ENCODE data around the gene GRAMD1A.
"Not testable (repeated sequence)": the region's sequence is repeated elsewhere in the genome, so short reads cannot be mapped to it uniquely, and the experiment has no call there.

The GRAMD1A gene

GRCh38 chr19:34999498-35000337, at the start of gene GRAMD1A:
Gene GRAMD1A (plus strand): TSS chr19:35000323. CDS start chr19:35000479, 156 bp downstream.
- no peak for DNase-seq

- no peak for DNase-seq
Observed at GRCh38 chr19:34953092-34953491, 47.0 kb upstream of the GRAMD1A start.

DNA sequence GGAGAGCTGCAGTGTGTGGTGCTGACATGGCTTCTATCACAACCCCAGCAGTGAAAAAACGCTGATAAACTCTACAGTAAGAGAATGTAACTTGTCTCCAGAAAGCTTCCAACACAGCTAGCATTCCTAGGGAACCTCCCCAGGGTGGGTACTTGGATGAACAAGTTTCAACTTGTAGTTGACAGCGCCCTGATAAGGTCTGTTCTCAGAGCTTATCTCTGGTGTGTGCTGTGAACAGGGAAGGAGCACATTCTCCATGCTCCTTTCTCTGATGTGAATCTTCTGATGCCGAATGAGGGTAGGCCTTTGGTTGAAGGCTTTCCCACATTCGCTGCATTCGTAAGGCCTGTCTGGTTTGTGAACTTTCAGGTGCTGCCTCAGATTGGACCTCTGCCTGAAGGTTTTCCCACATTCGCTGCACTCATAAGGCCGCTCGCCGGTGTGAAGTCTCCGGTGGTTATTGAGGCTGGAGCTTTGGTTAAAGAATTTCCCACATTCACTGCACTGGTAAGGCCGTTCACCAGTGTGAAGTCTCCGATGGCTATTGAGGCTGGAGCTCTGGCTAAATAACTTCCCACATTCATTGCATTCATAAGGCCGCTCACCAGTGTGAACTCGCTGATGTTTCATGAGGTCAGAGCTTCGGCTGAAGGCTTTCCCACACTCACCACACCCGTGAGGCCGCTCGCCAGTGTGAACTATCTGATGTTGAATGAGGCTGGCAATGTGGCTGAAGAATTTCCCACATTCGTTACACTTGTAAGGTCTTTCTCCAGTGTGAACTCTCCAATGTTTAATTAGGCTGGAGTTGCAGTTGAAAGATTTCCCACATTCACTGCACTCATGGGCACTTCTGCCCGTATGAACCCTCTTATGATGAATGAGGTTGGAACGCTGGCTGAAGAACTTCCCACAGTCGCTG, 42.0 kb upstream of the GRAMD1A start:
- DNase-seq, result no peak

- no peak for DNase-seq
Observed at GRCh38 chr19:34959021-34959420, 41.1 kb upstream of the GRAMD1A start.

GRCh38 chr19:34960103-34960805, 39.9 kb upstream of the GRAMD1A start:
- DNase-seq, result no peak

GRCh38 chr19:34960940-34961679, 39.0 kb upstream of the GRAMD1A start:
- DNase-seq, result no peak

- DNase-seq, result no peak
Observed at GRCh38 chr19:34961775-34962686, 38.1 kb upstream of the GRAMD1A start.

- DNase-seq, result no peak
Observed at GRCh38 chr19:34962687-34963572, 37.2 kb upstream of the GRAMD1A start.

DNA sequence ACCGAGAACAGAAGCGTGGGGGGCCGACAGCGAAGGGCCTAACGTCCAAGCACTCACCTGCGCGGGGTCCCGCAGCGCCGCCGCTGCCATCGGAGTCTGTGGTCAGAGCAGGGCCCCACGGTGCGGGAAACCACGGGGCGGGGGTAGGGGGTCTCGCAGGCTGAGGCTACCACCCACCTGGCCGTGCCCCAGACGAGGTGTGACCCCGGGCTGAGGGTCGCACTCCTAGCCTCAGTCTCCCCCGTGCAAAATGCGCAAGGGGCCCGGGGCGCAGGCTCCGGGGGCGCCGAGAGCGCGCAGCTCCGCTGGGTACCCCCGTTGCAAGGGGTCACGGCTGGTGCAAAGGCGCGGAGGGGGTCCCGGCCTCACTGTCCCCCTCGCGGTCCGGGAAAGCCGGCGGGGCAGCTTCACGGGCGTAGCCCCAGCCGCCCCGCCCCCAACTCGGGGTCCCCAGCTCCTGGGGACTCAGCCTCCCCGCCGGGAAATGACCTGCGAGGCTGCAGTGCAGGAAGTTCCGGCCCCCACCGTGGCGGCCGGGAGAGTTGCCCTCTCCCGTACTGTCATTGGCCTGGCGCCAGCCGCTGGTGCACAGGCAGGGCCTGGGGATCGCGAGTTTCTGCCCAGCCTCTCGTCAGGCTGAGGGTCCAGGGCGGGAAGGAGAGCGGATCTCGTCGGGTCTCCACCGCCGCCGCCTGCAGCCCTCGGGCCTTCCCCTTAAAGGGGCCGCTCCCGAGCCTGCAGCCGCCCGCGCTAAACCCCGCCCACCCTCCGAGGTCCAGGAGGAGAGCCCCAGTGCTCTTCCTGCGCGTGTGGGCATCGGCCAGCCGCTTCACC, 36.3 kb upstream of the GRAMD1A start, which contains the start of gene ZNF792:
ZNF792 (minus strand) TSS at position 657 of the 834 bp plus-strand sequence; CDS start at position 90, 567 bp downstream.
- DNase-seq, result no peak

GRCh38 chr19:34964598-34964997, 35.5 kb upstream of the GRAMD1A start:
- DNase-seq, result no peak

DNA sequence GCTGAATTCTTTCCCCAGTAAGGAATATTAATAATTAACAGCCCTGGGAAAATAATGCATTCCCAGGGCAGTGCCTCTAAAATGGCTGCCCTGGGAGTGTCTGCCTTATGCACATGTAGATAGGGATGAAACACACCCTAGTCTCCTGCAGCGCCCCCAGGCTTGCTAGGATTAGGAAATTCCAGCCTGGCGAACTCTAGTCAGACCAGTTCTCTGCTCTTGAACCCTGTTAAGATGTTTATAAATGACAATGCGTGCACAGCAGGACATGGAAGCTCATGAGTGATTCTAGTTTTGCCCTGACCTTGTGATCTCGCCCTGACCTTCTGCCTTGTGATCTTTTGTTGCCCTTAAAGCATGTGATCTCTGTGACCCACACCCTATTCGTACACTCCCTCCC, 34.6 kb upstream of the GRAMD1A start:
- DNase-seq, result not testable (repeated sequence)

- no peak for DNase-seq
Observed at GRCh38 chr19:34967551-34967950, 32.6 kb upstream of the GRAMD1A start.

DNA sequence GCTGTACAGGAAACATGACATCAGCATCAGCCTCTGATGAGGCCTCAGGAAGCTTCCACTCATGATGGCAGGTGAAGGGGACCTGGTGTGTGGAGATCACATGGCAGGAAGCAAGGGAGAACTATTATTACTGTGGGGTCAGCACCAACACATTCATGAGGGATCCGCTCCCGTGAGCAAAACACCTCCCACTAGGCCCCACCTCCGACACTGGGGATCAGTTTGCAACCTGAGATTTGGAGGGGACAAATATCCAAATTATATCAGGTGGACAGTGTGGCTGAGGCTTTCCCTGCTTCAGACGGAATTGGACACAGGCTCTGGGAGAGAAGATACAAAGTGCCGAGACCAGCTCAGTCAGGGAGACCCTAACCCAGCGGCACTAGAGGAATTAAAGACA, 30.4 kb upstream of the GRAMD1A start:
- no peak for DNase-seq

DNA sequence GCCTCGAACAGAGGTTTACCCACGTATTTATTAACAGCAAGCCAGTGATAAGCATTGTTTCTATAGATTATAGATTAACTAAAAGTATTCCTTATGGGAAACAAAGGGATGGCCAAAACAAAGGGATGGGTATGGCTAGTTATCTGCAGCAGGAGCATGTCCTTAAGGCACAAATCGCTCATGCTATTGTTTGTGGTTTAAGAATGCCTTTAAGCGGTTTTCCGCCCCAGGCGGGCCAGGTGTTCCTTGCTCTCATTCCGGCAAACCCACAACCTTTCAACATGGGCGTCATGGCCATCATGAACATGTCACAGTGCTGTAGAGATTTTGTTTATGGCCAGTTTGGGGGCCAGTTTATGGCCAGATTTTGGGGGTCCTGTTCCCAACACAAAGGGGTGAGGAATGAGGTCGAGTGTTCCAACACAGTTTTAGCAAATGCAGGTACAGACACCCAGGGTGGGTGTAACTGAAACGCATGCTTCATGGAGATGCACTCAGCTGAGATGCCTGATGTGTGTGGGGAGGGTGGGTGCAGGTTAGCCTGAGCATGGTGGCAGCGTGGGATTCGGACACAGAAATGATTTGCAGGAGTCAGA, 29.8 kb upstream of the GRAMD1A start:
- DNase-seq, result not testable (repeated sequence)

GRCh38 chr19:34972163-34972705, 27.9 kb upstream of the GRAMD1A start:
- no peak for DNase-seq

DNA sequence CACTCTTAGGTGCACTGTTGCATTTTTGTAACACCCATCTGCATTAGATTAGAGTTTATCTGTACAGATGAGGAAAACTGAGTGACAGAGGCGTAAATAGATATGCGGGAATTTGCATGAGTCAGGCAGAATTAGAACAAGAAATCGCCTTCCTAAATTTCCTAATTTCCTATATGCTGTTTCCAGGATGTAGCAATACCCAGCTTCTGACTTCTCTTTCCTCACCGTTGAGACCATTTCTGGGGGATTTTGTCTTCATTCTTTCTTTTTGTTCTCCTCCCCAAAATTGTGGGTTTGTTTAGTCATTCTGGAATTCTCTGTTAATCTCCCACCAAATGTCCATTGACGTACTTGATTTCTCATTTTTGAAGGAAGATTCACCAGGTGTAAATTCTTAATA, 25.5 kb upstream of the GRAMD1A start:
- DNase-seq, result no peak

DNA sequence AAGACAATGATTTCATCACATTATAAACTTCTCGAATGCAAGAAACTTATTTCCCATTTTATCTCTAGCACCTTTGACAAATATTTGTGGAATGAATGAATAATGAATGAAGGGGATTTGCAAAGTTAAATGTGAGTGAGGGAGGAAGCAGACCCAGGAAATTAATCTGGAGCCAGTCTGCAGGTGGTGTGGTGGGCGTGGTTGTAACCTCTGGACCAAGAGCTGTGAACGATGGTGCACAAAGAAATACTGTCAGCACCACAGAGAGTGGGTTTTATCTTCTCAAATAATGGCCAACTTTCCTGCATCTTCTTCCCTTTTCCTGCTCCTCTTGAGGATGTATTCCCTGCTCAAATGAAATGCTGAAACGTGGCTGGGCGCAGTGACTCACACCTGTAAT, 25.1 kb upstream of the GRAMD1A start:
- DNase-seq, result no peak

DNA sequence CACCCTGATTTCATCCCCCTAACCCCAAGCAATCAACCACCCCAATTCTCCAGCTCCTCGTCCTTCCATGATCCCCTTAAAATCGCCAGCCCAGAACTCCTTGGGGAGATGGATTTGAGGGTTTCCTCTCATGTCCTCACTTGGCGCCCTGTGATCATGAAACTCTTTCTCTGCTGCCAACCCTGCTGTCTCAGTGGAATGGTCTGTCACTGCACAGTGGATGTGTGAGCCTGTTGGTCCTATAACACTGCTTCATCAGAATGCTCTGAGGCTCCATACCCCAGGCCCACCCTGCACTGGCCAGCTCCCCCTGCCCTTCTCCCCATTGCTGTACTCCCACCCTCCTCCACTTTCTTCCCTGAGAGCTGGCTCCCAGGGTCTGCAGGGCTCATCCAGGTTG, 23.5 kb upstream of the GRAMD1A start:
- DNase-seq, result no peak

Measured in NCI-H187 treated with DMSO at 0.1 percent for 48 hours (cell line).